Measurements from ENCODE around the gene TGFBR3L.
A peak's percentile ranks its signal among the peaks of the same experiment; 100 is the strongest.

The TGFBR3L gene

GRCh38 chr19:7881910-7882309 lies 32.7 kb upstream of the TGFBR3L start:
- no peak for TF ChIP-seq CTCF (IDR thresholded peaks at IDR 0.05; ENCODE audit: control insufficient read depth, extremely low read depth, insufficient read depth)
- DNase-seq (ENCODE audit: low read depth) = no peak
- no peak overlapping the region for H3K4me3 ChIP-seq (ENCODE audit: low read depth, low read length)

DNA sequence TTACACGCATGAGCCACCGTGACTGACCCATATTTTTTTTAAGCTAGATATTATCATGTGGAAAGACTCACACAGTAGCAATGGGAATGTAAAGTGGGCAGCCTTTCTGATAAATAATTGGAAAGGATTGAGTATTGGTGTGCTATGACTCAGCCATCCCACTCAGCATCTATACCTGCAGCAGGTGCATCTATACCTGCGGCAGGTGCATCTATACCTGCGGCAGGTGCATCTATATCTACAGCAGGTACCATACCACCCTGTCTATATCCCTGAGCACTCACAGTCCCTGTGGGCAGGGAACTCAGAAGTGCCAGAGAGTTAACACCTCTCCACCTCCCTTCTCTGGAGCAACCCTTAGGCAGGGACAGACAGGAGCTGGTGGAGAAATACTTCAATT lies 31.5 kb upstream of the TGFBR3L start:
- no peak overlapping the region for H3K4me3 ChIP-seq (ENCODE audit: low read depth, low read length)
- no peak for DNase-seq (ENCODE audit: low read depth)
- no peak for TF ChIP-seq CTCF (IDR thresholded peaks at IDR 0.05; ENCODE audit: control insufficient read depth, extremely low read depth, insufficient read depth)

- no peak overlapping the region for H3K4me3 ChIP-seq (ENCODE audit: low read depth, low read length)
- TF ChIP-seq CTCF (IDR thresholded peaks at IDR 0.05; ENCODE audit: control insufficient read depth, extremely low read depth, insufficient read depth) = no peak
- DNase-seq (ENCODE audit: low read depth) = no peak
Measured at GRCh38 chr19:7883796-7884570, 30.6 kb upstream of the TGFBR3L start.

GRCh38 chr19:7885818-7886217 lies 28.8 kb upstream of the TGFBR3L start:
- DNase-seq (ENCODE audit: low read depth) = no peak

GRCh38 chr19:7887408-7888144 lies 27.1 kb upstream of the TGFBR3L start:
- peak overlapping the region; percentile 79 for H3K4me3 ChIP-seq (ENCODE audit: low read depth, low read length)
- DNase-seq (ENCODE audit: low read depth) = no peak

More at GRCh38 chr19:7885818-7886217, 28.8 kb upstream of the TGFBR3L start:
- TF ChIP-seq CTCF (IDR thresholded peaks at IDR 0.05; ENCODE audit: control insufficient read depth, extremely low read depth, insufficient read depth) = no peak
- H3K4me3 ChIP-seq (ENCODE audit: low read depth, low read length) = no peak overlapping the region

GRCh38 chr19:7888145-7888825 lies 26.3 kb upstream of the TGFBR3L start, which contains the start of gene LRRC8E:
TSS of gene LRRC8E (plus strand) at chr19:7888510. CDS start at chr19:7895604, 7,094 bp downstream.
- TF ChIP-seq CTCF (IDR thresholded peaks at IDR 0.05; ENCODE audit: control insufficient read depth, extremely low read depth, insufficient read depth) = no peak
- H3K4me3 ChIP-seq (ENCODE audit: low read depth, low read length) = peak within 1 kb of the TSS; percentile 79
- DNase-seq (ENCODE audit: low read depth) = no peak

More at GRCh38 chr19:7887408-7888144, 27.1 kb upstream of the TGFBR3L start:
- no peak for TF ChIP-seq CTCF (IDR thresholded peaks at IDR 0.05; ENCODE audit: control insufficient read depth, extremely low read depth, insufficient read depth)

Data from LNCaP clone FGC (cell line).